ENCODE results near the gene CD44.
"Not testable (repeated sequence)": the region's sequence is repeated elsewhere in the genome, so short reads cannot be mapped to it uniquely, and the experiment has no call there.

Gene CD44

DNA sequence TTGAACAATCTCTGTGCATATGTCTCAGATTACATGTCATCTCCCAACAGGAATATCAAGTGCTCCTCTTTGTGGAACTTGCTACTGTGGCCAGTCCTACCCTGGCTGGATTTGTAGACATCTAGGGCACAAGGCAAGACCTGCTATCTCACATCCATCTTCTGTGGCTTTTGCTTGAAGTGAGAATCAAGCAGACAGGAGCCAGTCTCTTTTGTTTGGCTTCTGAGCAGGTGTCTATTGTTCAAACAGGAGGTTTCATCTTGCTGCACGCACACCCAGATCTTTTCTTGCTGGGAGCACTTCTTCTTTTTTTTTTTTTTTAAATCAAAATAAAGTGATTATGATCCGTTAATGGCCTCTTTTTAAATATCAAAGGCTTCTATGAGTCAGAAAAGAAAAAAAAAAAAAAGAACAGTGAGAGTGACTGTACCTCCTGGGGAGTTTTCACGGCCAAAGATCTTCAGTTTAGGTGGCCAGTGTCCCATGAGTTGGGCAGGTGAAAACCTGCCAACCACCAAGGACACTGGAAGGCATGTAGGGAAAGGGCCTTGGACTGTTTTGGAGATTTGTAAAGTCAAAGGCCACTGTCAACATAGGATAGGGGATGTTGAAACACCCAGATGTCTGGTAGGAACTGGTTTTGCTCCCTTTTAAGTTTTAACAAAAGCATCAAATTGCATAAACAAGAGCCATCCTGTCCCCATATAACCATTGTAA lies 78.1 kb downstream of the CD44 start:
- no peak for FAIRE-seq

DNA sequence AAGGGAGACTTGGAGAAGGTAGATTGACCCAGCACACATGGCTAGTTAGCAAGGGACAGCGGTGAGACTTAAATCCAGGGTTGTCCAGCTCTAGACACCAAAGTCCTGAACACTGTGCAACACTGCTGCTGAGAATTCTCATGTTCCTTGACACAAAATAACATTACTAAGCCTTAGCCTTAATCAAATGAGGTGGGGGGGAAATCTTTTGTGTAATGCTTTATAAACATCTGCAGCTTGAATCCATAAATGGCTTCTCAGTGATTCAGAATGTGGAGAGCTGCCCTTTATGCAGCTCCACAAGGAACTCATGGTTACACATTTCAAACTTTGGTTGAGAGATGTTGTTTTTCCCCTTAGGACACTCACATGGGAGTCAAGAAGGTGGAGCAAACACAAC lies 80.0 kb downstream of the CD44 start:
- no peak for FAIRE-seq

DNA sequence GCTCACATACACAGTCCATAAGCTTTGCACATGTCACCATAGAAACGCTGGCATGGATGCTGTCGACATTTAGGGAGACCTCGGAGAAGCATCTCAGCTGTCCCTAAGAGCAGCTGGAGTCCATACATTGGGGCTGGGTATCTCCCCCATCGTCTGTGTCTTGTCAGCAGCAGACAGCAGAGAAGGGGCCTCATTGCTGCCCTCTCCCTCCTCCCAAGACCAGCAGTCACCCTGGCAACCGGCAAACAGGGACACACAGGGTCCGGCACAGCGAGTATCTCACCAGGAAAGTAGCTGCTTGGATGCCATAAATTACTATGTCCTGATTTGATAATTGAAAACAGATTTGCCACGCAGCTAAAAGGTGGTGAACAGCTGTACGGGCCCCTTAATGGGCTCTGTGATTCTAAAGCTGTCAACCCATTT lies 84.4 kb downstream of the CD44 start:
- FAIRE-seq: no peak

DNA sequence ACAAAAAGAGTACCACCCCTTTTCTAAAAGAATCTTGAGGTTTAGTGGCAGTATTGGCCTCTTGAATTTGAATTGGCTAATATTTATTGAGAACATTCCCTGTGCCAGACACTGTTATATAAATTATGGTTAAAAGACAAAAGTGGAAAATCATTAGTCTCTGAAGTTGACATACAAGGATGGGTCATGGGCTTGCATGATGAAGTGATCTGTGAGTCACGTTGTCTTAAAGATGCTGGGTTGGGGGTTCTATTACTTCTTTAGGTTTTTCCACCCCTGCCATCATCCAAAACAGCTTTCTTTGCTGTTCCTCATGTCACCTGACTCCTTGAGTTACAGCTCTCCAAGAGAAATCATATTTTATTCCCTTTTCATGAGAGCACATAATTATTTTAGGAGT lies 85.0 kb downstream of the CD44 start:
- no peak for FAIRE-seq

DNA sequence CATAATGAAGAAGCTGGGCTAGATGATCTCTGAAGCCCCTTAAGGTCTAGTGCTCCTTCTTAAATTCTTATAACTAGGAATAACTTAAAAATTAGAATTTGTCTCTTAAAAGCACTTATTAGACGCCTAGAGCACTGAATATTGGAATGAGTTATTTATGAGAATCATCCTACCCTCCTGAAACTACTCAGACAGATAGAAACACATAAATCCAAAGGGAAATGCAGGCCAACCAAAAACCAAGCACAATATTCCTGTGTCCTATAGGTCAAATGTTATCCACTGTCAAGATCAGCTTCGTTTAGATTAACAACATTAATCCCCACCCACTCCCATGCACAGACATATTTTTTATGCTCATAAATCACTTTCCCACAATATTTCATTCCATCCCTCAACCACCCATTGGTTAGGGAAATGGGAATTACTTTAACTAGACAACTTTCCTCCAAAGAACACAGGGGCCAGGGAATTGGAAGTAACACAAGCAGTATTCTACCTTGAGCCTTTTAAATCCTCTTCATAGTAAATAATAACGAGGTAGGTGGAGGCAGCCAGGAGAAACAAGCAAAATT lies 87.1 kb downstream of the CD44 start:
- FAIRE-seq: no peak

DNA sequence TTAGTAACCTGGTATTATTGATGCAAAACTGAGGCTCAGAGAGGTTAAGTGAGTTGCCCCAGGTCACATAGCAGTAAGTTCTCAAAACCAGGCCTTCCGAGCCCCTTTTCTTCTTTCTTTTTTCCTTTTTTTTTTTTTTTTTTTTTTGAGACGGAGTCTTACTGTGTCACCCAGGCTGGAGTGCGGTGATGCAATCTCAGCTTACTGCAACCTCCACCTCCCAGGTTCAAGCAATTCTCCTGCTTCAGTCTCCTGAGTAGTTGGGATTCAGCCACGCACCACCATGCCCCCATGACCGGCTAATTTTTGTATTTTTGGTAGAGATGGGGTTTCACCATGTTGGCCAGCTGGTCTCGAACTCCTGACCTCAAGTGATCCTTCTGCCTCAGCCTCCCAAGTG lies 87.8 kb downstream of the CD44 start:
- FAIRE-seq: not testable (repeated sequence)

DNA sequence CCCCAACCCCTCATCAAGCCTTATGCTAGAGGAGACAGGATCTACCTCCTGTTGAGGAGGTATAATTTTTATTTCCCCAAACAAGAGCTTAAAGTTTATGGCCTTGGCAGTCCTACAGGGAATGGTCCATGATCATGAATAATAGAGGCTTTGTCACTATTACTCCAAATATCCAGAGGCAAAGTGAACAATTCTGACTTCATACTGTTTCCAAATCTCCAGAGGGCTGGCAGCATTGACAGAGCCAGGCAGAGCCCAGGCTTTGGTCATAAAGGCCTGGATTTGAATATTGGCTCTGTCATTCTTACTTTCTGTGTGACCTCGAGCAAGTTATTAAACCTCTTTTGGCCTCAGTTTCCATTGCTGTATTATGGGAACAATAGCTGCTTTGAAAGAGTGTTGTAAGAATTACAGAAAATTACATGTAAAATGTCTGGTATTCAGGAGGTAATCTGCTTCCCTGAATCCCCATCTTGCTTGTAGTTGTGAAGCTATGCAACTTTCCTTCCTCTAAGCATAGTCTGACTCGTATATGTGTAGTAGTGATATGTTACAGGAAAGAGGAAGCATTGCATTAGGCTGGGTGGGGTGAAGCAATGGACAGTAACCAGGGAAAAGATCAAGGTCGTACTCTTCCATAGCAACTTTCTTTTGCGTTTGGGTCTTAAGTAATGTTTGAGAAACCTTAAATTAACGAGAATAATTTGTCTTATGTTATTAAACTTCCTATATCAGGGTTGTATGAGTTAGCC lies 88.8 kb downstream of the CD44 start:
- FAIRE-seq: no peak

DNA sequence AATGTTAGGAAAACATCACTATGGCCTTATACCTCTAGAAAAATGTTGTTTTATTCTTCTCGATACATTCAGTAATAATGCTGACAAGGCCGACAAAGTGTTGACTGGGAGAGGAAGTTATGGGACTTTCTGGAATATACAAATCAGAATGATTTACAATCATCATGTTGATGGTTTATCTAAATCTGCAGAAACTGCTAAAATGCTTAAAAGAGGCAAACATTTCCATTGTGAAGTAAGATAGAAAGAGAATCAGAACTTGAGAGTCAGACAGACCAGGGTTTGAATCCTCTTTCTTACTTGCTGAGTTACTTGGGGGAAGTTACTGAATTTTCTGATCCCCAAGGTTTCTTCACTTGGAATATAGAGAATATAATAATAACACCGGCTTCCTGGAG lies 89.4 kb downstream of the CD44 start:
- FAIRE-seq: no peak

DNA sequence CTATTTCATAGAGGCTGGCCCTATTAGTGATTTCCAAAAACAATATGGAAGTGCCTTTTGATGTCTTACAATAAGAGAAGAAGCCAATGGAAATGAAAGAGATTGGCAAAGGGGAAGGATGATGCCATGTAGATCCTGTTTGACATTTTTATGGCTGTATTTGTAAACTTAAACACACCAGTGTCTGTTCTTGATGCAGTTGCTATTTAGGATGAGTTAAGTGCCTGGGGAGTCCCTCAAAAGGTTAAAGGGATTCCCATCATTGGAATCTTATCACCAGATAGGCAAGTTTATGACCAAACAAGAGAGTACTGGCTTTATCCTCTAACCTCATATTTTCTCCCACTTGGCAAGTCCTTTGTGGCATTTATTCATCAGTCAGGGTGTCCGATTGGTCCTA lies 91.4 kb downstream of the CD44 start:
- no peak for FAIRE-seq

DNA sequence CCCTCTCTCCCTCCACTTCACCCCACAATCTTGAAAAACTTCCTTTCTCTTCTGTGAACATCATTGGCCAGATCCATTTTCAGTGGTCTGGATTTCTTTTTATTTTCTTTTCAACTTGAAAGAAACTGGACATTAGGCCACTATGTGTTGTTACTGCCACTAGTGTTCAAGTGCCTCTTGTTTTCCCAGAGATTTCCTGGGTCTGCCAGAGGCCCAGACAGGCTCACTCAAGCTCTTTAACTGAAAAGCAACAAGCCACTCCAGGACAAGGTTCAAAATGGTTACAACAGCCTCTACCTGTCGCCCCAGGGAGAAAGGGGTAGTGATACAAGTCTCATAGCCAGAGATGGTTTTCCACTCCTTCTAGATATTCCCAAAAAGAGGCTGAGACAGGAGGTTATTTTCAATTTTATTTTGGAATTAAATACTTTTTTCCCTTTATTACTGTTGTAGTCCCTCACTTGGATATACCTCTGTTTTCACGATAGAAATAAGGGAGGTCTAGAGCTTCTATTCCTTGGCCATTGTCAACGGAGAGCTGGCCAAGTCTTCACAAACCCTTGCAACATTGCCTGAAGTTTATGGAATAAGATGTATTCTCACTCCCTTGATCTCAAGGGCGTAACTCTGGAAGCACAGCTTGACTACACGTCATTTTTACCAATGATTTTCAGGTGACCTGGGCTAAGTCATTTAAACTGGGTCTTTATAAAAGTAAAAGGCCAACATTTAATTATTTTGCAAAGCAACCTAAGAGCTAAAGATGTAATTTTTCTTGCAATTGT lies 92.3 kb downstream of the CD44 start:
- no peak for FAIRE-seq

DNA sequence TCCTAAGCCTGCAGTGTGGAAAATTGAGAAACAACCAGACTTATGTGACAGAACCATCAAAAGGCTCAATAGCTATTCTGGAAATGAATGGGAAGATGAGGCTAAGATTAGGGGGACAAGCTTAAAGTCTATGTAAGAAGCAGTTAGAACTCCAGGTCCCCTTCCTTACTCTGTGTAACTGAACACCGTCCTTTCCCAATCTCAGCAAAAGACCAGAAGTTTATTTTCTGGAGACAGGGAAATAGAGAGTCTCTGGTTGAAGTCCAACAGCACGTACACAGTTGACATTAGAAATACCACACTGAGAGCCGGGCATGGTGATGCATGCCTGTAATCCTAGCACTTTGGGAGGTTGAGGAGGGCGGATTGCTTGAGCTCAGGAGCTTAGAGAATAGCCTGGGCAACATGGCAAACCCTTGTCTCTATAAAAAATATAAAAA lies 93.9 kb downstream of the CD44 start:
- no peak for FAIRE-seq

DNA sequence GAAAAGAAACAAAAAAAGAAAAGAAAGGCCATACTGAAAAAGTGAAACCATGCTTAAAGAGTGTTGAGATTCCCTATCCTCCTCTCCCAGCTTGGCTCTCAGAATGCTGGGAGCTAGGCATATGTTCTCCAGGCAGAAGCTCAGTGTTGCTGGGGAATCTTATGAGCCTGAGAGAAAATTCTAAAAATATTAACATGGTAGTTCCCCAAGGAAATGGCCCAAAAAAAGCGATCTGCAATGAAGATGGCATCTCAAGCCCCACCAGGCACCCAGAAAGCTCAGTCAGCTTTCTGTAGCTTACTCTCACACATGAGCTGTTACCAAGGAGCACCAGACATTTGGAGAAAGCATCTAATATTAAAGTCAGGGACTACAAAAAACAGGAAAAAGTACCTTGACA lies 94.5 kb downstream of the CD44 start:
- FAIRE-seq: no peak

DNA sequence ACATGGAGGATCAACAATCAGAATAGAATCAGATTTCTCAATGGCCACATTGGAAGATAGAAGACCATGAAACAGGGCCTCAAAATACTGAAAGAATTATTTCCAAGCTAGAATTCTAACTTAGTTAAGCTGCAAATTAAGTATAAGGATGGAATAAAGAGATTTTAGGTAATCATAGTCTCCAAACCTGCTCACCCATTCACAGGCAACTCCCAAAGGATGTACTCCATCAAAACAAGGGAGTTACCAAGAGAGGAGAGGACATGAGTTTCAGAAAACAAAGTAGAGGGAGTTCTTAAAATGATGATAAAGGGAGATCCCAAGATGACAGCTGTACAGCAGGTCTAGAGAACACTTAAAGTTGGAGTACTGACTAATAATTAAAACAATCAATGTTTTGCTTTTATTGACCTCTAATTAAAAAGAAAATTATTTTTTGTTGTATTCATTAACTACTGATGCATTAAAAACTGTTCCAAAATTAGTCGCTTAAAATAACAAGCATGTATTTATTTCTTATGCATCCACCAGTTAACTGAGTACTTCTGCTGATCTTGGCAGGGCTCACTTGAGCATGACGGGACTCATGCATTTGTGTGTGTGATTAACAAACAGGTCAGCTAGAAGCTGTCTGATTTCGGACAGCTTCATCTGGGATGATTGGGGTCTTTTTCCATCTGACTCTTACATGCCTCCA lies 95.6 kb downstream of the CD44 start:
- FAIRE-seq: no peak

DNA sequence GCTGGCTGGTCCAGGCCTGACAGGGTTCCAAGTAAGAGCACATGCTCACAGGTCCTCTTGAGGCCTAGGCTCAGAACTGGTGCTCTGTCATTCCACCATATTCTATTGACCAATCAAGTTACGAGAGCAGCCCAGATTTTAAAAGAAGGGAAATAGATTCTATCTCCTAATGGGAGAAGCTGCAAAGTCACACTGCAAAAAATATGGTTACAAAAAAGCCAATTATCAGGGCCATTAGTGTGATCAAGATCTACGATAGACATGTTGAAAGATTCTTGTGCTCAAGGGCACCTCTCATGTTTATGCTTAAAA lies 96.1 kb downstream of the CD44 start:
- no peak for FAIRE-seq

DNA sequence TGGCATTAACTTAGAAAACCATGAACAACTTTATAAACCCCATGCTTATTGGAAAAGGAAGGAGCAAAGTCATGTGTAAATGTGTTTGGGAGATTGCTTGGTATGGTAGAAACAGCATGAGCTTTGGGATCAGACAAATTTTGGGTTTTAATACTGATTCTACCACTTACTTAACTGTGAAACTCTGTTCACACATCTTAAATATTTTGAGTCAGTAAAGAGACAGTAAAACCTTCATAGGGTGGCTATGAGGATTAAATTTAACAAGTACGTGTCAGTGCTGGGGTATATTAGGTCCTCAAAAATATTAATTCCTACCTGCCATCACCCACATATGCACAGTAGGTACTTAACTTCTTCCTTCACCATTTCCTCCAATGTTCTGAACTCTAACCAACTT lies 96.5 kb downstream of the CD44 start:
- no peak for FAIRE-seq

DNA sequence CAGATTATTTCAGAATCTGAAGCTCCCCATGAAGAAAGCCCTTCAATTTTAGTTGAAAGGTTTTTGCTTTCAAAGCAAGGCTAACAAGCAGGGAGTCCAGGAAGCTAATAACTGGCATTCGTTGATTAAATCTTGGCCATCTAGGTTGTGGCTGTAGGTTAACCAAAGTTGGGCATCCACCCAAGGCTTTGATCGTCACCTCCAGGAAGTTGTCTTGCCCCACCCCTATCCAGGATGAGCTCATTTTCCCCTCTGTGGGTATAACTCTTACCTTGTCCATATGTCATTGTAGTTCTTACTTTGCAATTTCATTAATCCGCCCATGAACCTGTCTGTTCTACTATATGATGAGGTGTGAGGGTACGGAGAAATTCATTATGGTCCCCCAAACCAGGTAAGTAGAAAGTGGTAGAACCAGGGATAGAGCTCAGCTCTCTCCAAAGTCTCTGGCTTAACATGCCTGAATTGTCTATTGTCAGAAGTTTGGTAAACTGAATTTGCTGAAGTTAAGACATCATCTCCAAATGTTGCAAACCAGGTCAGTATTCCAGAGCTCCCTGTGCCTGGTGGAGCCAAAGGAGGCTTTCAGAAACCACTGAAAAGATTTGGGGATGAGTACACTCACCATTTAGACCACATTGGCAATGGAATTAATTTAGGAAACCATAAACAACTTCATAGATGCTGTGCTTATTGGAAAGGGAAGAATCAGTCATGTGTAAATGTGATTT lies 97.1 kb downstream of the CD44 start:
- FAIRE-seq: no peak

DNA sequence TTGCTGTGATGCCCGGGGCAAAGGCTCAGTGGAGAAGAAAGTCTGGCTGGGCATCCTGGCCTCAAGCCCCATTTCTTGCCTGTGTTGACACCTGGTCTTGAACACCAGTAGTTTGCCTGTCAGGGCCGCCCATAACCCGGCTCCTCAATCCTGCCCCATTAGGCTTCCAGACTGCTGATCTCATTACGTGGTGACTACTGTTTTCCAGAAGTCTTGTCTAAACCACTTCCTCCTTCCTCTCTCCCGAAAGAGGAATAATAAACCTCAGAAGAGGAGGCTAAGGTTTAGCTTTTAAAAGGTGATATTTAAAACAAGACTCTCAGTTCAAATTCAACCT lies 97.7 kb downstream of the CD44 start:
- FAIRE-seq: no peak

DNA sequence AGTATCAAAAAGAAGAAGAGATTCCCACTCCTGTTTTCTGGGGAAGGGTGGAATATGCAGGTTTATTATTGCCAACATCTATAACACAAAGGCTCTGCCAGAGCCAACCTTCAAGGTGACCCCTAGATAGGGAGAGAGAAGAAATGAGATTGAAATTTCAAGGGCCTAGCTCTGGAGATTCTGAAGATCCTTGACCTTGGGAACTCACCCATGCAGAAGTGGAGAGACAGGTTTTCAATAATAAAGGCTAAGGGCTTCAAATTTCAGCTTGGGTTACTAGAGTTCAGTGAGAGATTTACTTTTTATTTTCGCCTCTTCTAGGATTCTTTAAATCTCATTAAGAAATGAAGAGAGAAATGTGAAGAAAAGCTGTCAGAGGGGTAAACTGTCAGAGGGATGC lies 98.4 kb downstream of the CD44 start:
- FAIRE-seq: no peak

DNA sequence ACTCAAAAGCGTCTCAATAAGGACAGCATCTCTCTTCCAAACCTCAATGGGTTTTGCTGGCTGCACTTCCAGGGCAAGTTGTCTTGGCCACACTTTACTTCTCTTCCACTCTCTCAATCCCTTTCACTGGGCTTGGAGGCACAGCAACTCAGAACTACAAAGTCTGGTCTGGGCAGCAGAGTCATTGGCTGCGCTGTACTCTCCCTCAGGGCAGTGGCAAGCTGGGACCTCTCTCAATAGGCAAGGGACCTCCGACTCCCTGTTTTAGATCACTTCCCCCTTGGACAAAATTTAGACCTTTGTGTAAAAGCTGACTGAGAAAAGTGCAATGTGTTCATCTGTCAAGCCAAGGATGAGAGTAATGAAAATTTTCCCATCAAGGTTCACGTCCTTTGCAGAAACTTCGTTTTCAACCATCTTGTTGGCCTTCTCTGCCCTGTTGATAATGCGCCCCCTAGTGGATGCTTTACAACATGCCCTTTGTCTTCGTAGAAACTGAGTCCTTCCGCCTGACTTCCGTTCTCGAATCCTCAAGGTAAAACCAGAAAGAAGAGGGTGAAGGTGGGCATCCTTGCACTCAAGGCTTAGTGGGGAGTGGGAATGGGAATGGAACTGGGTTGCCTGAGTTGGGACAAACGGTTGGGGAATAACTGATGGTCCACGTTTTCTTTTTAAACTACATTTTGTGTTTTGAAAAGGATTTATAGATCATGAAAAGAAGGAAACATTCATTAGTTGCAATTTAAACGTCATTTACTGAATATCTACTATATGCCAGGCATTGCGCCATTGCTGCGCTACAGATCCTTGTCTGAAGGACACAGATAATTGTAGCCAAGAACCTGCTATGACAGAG lies 99.1 kb downstream of the CD44 start:
- no peak for FAIRE-seq

DNA sequence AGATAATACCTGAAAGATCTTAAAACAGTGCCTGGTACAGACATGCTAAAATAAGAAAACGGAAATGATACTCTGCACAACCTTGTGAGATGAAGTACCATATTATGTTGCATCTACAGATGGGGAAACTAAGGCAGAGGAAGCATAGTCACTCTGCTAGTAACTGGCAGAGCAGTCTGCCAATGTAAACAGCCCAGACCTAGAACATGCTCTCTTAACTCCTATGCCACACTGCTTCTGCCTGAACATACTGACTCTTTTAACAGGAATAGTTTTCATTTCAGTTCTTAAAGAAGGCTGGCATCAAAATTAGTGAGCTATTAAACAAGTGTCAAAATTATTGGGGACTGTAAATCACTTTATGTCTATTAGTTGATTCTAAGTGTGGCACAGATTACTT lies 99.9 kb downstream of the CD44 start:
- FAIRE-seq: no peak

DNA sequence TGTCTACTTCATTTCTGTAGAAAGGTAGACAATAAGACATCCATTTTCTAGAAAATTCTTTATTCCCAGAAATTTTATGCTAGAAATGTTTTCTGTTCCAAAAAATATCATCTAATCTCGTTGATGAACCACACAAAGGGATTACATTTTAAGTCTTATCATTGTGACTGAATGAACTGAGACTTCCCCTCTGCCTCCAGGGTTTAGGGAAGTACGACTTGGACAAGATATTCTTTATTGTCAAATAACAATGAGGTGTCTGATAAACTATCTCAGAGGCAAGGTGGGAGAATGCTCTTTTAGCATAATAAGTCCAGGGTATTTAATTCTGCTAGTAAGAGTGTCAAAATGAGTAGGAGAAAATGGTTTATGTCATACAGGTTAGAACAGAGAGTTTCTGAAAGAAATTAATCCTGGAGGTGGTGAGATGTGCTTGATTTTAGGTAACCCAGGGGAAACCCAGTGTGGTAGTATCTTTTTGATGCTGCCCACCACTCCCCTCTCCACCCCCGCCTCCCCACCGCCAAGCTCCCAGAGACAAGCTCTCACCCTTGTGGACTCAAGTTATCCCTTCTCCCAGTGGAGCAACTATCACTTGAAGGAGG lies 100.6 kb downstream of the CD44 start:
- FAIRE-seq: no peak

Data from G401.6 (cell line).